Stimulated activated CD8-positive, alpha-beta memory T cell treated with anti-CD3 and anti-CD28 coated beads, Interleukin-12 subunit alpha, Interleukin-12 subunit beta, amount 100 ng/mL, for 24 hours (primary cell): ENCODE results near the gene ALG2.

Experiments
- DNase-seq: peaks from one replicate; pipeline ENCODE4 v3.0.0-alpha.2; 2020; ENCODE audit errors: extremely low read depth

ALG2 gene

DNA sequence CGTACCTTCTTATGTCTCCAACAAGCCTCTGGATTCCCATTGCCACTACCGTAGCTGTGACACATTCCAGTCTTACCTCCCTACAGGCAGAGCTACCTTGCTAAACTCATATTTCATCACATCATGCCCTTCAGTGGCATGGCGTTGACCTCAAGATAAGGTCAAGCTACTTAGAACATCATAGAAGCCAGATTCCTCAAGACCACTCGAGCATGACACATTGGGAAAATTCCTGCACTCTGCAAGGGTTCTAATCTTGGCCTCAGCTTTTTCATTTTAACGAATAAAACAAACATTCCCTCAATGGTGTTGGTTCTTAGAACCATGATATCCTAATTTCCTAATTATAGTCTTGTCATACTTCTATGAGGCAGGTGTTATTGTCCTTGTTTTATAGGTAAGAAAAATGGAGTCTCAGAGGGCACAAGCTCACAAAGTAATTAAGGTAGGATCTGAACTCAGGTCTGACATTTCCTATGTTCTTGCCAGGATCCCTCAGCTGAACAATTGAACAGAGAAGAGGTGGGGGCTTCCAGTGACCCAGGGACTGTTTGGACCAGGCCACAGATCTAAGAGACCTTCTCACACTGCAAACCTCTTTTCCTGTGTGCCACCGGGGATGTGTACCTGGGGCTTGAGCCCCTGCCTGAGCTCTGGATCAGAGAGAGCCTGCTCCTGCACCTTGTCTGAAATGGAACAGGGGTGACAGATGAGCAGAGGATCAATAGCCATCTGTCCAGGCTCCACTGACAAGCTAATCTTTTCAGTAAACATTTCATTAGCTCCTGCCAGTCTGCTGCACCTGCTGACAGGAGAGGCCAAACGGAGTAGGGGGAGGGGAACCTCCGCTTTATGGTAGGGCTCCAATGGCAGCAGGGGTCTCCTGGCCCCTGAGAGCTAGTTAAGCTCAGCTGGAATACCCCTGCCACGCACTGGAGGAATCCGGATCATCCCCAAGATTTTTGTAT, 49.3 kb downstream of the ALG2 start:
- DNase-seq = no peak

DNA sequence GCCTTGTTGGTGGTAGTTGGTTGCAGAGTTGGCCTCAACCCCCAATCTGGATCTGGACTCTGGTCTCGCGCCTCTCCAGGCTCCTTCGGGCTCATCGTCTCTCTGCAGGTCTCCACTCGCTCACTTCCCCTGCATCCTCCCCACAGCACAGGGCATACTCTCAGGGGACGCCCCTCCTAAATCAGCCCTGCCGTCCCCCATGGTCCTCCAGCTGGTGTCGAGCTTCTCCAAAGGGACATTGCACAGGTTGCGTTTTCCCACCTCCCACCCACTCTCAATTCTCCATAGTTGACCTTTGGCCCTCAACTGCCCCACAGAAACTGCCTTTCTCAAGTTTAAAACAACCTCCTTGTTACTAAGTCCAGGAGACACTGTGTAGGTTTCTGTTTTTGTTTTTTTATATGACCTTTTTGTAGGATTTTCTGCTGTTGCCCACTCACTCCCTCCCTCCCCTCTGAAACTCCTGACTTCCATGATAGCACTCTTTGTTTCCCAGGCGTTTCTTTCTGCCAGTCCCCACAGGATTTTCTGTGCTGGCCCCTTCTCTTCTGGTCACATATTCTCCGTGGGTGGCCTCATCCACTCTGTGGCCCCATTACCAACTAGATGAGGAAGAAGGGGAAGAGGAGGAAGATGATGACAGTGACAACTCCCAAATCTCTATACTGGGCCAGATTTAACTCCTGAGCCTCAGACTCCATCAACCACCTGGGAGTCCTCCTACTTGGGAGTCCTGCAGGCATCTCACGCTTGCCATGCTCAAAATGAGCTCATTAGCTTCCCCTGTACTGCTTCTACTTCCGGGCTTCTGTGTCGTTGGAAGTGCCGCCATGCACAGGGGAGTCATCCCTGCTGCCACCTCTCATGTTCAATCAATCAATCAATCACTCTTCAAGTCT, 50.3 kb downstream of the ALG2 start:
- no peak for DNase-seq

- DNase-seq = no peak
Measured at GRCh38 chr9:99169982-99170761, 51.6 kb downstream of the ALG2 start.

- no peak for DNase-seq
Measured at GRCh38 chr9:99169086-99169485, 52.7 kb downstream of the ALG2 start.

DNA sequence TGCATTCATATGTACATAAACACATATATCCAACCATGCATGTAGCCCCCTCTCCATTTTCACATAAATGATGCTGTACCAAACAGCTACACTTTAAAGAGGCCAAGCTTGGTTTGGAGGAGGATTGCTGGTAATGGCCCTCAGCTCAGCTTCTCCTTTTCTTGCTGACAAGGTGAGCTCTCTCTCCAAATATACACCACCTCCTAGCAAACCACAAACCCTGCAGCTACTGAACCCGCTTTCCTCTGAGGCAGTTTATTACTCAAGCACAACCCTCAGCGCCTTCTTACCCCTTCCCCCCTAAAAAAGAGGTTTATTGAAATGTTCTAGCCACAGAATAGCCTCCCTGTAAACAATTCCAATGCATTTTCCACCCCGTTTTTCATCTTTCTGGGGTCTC, 54.0 kb downstream of the ALG2 start:
- DNase-seq = no peak

DNA sequence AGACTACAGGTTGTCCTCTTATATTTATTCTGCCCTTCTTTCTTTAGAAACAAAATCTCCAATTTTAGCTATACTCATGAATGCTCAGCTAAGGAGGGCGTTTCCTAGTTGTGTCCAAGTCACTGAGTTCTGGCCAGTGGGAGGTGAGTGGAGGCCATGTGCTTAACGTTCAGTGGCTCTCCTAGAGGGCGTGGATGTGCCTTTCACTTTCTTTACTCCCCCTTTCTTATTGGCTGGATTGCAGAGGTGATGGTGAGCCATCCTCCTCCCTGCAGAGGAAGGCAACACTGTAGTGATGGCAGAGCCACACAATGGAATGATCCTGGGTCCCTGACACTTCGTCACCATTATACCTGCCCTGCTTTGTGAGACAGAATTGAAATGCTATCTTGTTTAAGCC, 54.6 kb downstream of the ALG2 start:
- no peak for DNase-seq
